Left hindlimb (tissue), 1 donor: ENCODE measurements around the gene USP37.

Experiments used
- DNase-seq: peaks from one replicate; pipeline ENCODE4 v3.0.0-alpha.2; 2018

Gene USP37

DNA sequence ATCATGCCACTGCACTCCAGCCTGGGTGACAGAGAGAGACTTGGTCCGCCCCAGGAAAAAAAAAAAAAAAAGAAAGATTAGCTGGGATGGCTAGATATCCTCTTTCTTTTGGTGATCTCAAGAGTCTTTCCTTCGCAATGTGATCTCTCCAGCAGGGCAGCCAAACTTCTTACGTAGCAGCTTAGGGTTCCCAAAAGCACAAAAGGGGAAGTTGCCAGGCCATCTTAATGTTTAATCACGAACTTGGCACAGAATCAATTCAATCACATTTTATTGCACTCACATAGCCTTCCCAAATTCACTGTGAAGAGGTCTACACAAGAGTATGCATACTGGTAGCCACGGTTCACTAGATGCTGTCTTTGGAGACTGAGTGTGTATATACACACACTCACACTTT is 96.2 kb downstream of the USP37 start:
- no peak for DNase-seq

DNA sequence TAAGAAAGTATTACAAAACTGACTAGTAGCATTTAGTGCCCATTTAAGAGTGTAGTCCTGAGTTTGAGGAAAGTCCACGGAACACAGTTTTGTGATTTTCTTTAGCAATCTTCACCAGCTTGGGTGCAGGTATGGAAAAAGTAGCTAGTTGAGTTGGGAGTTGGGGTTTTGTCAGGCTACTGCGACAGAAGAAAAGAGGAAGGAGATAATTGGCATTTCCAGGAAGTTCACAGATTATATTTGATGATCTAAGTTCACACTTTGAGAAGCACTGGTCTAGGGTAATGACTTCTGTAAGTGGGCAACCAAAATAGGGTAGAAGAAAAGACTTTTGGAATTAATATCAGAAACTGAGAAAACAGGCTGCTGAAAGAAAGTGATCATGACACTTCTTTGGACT is 97.1 kb downstream of the USP37 start:
- DNase-seq = no peak

DNA sequence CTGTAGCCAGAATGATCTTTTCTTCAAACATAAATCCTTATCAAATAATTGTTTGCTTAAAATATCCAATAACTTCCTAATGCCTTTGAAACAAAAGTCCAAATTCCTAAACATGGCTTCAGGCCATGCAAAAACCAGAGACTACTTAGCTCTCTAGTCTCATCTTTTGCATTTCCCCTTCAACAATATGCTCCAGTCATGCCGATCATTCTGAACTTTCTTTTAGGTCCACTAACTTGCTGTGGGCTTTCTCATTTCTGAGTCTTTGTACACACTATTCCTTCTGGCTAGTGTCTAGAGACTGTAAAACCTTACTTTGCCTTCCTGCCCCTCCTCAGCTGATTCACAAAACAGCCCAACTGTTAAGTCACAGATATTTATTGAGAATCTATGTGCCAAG is 97.7 kb downstream of the USP37 start:
- DNase-seq = no peak

DNA sequence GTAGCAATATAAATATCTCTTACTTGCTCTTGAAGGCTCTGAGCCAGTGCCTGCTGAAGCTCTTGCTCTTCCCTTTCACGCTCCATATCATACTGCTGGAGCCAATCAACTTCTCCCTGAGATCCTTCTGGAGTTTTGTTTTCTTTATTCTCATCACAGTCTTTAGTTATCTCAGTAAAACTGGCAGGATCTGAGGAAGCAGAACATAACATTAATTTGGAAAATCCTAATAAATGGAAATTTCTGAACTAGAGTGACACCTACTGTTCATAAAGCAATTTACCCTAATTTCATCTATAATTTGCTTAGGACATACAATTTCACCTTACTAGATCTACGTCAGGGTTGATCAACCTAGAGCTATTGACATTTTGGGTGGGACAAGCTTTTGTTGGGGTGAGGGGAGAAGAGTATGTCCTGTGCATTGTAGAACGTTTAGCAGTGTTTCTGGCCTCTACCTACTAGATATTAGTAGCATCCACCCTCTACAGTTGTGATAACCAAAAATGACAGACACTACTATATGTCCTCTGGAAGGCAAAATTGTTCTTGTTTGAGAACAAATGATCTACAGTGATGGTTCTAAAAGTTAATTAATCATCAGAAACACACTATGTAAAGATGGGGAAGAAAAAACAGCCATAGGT is 102.0 kb downstream of the USP37 start:
- DNase-seq = no peak

DNA sequence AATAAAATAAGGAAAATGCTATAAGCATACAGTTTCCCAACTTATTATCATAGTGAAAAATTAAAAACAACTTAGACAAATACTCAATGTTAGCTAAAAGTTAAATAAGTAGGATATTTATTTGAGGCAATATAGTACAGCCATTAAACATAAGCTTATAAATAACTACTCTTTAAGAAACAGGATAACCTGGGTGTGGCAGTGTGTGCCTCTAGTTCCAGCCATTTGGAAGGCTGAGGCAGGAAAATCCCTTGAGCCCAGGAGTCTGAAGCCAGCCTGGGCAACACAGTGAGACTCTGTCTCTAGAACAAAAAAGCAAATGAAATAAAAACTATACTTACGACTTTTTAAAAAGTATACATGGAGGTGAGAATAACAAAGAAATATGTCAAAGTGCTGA is 109.6 kb downstream of the USP37 start:
- DNase-seq = no peak

DNA sequence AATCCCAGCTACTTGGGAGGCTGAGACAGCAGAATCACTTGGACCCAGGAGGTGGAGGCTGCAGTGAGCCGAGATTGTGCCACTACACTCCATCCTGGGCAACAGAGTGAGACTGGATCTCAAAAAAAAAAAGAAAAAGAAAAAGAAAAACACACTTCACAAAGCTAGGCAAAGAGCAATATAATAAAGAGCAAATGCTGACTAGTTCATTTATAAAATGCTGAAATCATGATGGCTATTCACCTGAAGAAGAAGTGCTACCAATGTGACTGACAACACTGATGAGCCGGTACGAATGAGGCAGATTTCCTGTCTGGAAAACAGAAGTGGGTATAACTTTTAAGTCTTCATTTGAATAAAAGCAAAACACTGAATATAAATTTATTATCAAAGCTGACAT is 111.3 kb downstream of the USP37 start:
- no peak for DNase-seq

DNA sequence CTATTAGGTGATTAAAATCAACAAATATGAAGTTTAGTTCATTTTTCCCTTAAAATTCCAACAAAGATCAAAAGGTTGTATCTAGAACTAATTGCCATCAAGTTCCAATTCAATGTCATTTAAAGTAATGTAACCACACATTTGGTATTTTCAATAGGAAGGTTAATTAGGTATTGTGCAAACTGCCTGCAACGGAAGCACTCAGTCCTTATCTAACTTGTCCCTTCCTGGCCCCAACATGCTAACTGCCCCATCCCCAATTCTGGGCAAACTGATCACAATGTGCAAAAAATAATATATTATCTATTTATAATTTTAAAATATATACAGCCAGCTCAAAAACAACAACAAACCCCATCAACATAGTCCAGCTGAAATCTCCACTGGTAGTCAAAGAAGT is 116.1 kb downstream of the USP37 start:
- no peak for DNase-seq

DNA sequence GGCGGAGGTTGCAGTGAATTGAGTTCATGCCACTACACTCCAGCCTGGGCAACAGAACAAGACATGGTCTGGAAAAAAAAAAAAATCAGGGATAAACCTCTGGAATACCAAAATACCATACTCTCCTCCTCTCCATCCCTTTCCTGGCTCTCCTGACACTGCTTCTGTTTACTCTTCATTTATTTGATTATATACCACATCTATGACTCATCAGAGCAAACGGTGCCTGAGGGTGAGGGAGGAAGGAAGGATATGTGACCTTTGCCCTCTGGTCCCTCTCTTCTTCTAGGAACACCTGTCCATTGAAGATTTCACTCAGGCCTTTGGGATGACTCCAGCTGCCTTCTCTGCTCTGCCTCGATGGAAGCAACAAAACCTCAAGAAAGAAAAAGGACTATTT is 119.2 kb downstream of the USP37 start:
- DNase-seq = no peak

DNA sequence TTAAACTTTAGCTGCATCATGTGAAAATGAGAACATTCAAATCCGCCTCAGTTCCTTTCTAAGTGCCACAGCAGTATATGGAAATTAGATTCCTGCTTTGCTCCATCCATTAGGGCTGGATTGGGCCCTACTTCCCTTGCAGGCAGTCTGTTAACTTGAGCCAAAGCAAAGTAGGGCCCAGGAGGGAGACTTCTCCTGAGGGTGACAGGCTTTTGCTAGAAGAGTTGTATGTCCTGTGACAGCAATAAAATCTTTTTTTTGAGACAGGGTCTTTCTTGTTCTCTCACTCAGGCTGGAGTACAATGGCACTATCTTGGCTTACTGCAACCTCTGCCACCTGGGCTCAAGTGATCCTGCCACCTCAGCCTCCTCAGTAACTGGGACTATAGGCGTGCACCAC is 121.1 kb downstream of the USP37 start:
- DNase-seq = no peak

DNA sequence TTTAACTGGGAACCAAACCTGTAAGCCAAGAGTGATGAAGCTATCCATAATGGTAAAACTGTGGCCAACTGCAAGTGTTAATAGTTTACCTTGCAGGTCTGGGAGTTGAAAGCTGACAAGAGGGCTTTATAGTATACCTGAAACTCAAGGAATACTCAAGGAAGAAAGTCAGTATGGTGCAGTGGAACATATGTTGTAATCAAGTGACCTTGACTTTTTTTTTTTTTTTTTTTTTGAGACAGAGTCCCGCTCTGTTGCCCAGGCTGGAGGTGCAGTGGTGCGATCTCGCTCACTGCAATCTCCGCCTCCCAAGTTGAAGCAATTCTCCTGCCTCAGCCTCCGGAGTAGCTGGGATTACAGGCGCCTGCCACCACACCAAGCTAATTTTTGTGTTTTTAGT is 121.6 kb downstream of the USP37 start:
- no peak for DNase-seq

DNA sequence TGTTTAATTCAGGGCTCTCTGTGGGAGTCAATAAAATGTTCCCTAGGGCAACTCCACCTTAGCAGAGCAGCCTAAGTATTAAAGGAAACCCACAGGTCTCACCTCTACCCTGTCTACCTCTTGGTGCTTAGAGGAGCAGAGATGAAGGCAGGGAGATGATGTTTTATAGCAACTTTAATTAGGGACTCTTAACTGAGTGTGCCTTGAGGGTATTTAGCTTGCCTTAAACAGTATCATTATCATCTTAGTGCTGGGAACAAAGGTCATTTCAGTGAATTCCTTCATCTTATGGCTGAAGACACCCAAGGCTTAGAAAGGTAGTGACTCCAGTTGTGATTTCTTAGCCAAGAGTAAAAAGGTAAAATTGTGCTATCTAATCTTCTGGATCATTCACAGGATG is 122.5 kb downstream of the USP37 start:
- no peak for DNase-seq

DNA sequence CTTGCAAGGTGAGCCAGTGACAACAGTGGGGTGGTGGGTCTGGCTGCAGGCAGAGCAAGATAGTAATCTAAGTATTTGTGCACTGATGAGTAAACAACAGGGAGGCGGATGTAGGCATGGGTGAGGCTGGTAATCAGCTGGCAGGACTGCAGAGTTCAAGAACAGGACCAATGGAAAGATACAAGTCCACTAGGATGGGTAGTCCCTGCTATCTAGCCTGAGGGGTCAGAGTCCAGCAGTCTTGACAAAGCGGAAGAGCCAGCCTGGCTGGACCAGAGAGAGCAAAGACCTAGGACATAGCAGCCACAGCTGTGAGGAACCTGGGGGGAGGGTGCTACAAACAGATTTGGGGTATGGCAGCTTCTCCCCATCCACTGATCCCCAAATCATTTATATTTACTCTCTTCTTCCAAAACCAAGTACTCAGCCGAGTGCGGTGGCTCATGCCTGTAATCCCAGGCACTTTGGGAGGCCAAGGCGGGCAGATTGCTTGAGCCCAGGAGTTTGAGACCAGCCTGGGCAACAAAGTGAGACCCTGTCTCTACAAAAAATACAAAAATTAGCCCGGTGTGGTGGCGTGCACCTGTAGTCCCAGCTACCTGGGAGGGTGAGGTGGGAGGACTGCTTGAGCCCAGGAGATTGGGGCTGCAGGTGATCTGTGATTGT is 123.3 kb downstream of the USP37 start:
- no peak for DNase-seq

DNA sequence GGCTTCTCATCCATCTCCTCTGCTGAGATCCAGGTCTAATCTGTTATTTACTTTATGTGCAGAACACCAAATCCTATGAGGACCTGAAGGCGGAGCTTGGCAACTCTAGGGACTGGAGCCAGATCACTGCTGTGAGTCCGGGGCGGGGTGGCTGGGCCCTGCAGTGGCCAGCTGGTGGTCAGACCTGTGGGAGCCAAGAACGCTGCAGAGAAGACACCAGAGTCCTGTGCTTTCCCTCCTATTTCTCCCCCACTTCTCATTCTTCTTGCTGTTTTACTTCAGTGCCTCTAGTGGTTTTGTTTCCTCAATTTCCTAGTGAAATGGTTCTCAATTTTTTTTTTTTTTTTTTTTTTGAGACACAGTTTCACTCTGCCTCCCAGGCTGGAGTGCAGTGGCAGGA is 129.6 kb downstream of the USP37 start:
- no peak for DNase-seq

DNA sequence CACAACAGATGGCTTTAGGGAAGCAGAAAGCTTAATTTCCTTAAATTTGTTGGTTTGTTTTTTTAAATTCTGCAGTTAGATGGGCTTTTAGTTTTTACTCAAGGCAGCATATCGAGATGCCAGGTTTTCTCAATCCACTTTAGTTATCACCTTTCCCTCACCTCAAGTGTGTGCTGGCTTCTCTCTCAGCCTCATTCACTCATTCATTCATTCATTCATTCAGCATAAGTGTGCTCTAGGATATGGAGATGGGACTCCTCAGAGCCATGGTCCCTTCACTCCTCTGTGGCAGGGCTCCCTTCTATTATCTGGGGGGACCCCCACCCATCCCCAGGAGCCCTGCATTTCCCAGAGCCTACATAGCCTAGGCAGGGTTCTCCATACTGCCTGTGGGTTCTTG is 130.2 kb downstream of the USP37 start:
- DNase-seq = no peak

DNA sequence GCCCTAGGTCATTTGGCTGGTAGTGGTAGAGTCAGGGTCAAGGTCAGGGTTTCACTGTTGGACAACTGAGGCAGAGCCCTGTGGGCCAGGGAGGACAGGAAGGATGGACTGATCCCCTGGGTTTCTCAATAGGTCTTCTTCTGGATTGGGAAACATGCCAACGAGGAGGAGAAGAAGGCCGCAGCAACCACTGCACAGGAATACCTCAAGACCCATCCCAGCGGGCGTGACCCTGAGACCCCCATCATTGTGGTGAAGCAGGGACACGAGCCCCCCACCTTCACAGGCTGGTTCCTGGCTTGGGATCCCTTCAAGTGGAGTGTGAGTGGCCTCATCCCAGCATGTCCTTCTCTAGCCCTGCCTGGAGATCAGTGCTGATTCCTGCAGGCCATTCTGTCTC is 131.2 kb downstream of the USP37 start:
- no peak for DNase-seq

DNA sequence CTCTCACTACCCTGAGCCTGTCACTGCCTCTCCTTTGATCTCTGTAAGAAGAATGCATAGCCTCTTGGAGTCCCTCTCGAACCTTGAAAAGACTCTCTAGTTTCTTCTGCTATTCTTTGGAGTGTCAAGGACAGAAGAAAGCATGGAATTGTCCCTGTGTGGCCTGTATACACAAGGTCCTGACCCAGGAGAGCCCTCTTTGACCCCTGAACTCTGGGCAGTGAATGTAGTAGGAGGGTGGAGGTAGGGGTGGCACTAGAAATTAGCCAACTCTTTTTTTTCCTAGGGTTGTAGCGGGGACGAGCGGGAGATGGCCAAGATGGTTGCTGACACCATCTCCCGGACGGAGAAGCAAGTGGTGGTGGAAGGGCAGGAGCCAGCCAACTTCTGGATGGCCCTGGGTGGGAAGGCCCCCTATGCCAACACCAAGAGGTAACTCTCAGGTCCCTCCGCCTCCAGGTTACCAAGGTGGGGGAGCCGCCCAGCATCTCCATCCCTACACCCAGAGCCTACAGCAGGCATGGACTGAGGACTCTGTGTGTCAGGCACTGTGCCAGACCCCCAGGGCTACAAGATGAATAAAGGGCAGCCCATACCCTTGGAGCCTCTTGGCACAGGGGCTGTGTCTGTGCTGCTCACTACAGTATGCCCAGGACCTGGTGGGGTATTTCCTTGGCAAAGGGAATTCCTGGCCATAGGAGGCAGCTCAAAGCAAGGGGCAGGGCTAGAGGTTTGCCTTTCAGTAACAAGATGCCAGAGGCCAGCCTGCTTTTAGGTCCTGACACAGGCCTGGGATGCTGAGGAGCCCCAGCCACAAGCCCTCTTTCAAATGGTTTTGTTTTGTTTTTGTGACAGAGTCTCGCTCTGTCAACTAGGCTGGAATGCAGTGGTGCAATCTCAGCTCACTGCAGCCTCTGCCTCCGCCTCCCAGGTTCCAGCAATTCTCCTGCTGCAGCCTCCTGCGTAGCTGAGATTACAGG is 132.9 kb downstream of the USP37 start:
- no peak for DNase-seq

DNA sequence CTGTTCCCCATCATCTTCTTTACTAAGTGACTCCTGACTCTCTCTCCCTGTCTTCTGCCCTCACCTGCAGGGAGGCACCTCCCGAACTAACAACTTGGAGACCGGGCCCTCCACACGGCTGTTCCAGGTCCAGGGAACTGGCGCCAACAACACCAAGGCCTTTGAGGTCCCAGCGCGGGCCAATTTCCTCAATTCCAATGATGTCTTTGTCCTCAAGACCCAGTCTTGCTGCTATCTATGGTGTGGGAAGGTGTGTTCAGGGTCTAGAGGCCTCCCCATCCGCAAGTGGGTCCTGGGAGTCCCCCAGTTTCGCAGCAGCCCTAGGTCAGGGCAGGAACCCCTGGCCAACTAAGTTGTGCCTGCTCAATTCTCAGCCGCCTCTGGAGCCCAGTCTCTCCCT is 133.7 kb downstream of the USP37 start:
- no peak for DNase-seq

DNA sequence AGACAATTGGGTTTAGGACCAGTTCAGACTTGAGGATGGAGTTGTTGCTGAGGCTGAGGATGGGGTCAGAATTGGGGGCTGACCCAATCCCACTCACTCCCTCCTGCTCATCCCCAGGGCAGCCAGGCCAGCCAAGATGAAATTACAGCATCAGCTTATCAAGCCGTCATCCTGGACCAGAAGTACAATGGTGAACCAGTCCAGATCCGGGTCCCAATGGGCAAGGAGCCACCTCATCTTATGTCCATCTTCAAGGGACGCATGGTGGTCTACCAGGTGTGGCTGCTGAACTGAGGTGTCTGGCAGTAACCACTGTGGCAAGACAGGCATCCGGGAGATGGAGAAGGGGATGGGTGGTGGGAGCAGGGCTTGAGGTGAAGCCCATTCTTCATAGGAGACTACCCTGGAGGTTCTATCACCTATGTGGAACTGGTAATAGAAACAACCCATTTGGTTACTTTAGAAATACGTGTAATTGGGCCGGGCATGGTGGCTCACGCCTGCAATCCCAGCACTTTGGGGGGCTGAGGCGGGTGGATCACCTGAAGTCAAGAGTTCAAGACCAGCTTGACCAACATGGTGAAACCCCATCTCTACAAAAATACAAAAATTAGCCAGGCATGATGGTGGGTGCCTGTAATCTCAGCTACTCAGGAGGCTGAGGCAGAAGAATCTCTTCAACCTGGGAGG is 135.3 kb downstream of the USP37 start:
- no peak for DNase-seq

DNA sequence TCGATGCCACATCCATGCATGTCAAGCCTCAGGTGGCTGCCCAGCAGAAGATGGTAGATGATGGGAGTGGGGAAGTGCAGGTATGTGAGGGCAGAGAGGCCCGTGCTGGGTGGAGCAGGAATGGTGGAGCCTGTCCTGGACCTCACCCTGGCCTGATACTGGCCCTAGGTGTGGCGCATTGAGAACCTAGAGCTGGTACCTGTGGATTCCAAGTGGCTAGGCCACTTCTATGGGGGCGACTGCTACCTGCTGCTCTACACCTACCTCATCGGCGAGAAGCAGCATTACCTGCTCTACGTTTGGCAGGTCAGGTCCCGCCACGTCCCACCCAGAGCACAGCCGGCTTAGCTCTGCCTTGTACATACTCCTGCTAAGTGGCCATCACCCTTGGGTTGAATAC is 136.3 kb downstream of the USP37 start:
- DNase-seq = no peak

DNA sequence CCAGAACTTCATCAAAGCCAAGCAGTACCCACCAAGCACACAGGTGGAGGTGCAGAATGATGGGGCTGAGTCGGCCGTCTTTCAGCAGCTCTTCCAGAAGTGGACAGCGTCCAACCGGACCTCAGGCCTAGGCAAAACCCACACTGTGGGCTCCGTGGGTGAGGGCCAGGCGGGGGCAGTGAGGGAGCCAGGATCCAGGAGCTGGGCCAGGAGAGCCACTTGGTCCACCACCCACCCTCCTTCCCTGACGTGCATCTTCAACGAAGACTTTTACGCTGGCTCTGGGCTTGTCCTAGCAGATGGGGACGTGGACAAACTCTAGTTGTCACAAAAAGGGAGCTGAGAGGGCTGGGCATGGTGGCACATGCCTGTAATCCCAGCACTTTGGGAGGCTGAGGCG is 137.4 kb downstream of the USP37 start:
- DNase-seq = no peak

DNA sequence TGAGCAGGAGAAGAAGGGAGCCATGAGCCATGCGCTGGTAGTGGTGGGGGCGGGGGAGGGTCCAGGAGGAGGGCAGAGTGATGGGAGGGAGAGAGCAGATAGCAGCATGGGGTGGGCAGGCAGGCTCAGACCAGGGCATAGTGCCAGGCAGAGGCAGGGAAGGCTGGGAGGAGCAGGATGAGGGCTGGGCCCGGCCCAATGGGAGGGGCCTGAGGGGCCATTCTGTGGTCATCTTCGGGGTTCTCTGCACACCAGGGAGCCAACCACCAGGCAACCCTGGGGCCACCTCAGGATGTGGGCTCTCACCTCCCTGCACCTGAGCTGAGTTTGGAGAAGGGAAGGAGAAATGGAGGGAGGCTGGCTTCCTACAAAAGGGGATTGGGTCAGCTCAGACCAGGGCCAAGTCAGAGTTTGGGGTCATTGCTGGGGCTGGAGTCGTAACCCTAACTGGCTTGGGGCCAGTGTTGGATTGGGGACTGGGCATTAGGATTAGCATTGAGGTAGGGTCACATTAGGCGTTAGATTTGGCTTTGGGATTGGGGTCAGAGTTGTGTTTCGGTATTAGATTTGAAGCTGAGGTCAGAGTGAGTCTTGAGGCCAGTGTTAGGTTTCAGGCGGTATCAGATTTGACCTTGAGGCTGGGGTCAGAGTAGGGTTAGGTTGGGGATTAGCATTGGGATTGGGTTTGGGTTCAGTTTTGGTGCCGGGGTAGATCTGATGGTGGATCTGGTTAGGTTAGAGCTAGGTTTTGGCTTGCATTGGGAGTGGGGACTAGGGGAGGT is 138.0 kb downstream of the USP37 start:
- no peak for DNase-seq

DNA sequence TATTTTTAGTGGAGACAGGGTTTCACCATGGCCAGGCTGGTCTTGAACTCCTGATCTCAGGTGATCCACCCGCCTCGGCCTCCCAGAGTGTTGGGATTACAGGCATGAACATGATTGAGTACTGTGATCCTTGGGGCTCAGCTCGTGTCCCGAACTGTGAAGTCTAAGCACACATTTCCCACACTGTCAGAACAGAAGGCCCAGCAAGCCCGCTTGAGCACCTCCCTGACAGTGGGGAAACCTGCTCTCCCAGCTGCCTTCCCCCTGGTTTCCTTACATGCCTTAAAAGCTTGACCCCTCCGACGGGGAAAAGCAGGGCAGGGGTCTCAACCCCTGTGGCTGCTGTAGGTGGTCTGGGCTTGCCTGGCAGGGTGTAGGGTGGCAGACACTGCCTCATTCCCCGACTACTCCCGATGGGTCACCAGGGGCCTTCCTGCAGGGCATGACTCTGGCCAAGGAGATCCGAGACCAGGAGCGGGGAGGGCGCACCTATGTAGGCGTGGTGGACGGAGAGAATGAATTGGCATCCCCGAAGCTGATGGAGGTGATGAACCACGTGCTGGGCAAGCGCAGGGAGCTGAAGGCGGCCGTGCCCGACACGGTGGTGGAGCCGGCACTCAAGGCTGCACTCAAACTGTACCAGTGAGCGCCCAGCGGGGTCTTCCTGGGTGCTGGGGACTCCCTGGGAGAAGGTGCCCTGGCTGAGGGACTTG is 139.1 kb downstream of the USP37 start:
- no peak for DNase-seq
